ENCODE measurements around the gene DYNLL1.

DNA sequence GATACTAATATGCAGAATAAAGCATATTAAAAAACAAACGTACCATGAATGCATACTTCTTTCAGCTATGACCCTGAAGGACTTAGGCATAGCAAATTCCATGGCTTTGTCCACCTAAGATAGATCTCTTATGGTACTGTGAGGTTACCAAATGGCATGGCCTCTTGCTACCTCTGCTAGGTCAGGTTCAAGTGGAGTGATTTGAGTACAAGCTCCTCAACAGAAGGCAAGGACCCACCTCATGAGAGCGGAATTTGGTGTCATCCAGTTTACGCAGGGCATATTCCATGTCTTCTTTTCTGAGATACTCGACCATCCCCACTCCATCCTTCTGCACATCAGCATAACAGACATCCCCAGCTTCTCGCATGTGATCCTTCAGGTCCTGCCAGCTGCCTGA is 32.2 kb upstream of the DYNLL1 start:
- TF ChIP-seq, protein P1, sequence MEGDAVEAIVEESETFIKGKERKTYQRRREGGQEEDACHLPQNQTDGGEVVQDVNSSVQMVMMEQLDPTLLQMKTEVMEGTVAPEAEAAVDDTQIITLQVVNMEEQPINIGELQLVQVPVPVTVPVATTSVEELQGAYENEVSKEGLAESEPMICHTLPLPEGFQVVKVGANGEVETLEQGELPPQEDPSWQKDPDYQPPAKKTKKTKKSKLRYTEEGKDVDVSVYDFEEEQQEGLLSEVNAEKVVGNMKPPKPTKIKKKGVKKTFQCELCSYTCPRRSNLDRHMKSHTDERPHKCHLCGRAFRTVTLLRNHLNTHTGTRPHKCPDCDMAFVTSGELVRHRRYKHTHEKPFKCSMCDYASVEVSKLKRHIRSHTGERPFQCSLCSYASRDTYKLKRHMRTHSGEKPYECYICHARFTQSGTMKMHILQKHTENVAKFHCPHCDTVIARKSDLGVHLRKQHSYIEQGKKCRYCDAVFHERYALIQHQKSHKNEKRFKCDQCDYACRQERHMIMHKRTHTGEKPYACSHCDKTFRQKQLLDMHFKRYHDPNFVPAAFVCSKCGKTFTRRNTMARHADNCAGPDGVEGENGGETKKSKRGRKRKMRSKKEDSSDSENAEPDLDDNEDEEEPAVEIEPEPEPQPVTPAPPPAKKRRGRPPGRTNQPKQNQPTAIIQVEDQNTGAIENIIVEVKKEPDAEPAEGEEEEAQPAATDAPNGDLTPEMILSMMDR (conservative IDR thresholded peaks at IDR 0.05; ENCODE audit: low read depth, low read length), result no peak
- no peak for TF ChIP-seq EZH2 (IDR thresholded peaks at IDR 0.05; ENCODE audit: borderline replicate concordance, low read depth, low read length, poor library complexity, severe bottlenecking)
